Activated CD8-positive, alpha-beta T cell treated with anti-CD3 and anti-CD28 coated beads for 36 hours (primary cell): Measurements from ENCODE around the gene PTPRD. TPM values are rescaled to one million over a fixed set of nuclear protein-coding genes. Genes with fewer than 3 reads are reported as not detected.

Experiments
- ATAC-seq: fragments of 200-7000 bp; cut with Tn5 transposase; one replicate; pipeline ENCODE4 v1.10.0; 2021; ENCODE audit warnings: mild to moderate bottlenecking, moderate library complexity
- CTCF ChIA-PET: fragments of 350-600 bp; sonication (Branson Sonifier 250); formaldehyde crosslinking; loops from one replicate; lab custom pipeline; 2021; ENCODE audit warnings: antibody characterized with exemption; lab: Charles Lee
- POLR2A ChIA-PET: fragments of 350-600 bp; sonication (Branson Sonifier 250); formaldehyde crosslinking; loops from one replicate; lab custom pipeline; 2021; ENCODE audit warnings: antibody characterized with exemption; lab: Charles Lee
- DNase-seq: peaks from one replicate; pipeline ENCODE4 v3.0.0-alpha.2; 2020
- H3K27ac Mint-ChIP-seq: one replicate; pipeline ENCODE4 v1.8.0; 2021; ENCODE audit warnings: mild to moderate bottlenecking, mixed read lengths
- H3K27me3 Mint-ChIP-seq: one replicate; pipeline ENCODE4 v1.8.0; 2021; ENCODE audit warnings: mixed read lengths
- H3K36me3 Mint-ChIP-seq: one replicate; pipeline ENCODE4 v1.8.0; 2021; ENCODE audit warnings: low read depth, mixed read lengths
- H3K4me1 Mint-ChIP-seq: one replicate; pipeline ENCODE4 v1.8.0; 2021; ENCODE audit warnings: low read depth, mixed read lengths
- H3K4me3 Mint-ChIP-seq: one replicate; pipeline ENCODE4 v1.8.0; 2021; ENCODE audit warnings: mild to moderate bottlenecking, moderate library complexity, mixed read lengths
- H3K9me3 Mint-ChIP-seq: one replicate; pipeline ENCODE4 v1.8.0; 2021; ENCODE audit warnings: mixed read lengths
- CTCF ChIP-seq: fragments of 200-600 bp; IDR thresholded peaks from one replicate; pipeline ENCODE4 v1.8.0; 2022; ENCODE audit warnings: antibody characterized with exemption, mild to moderate bottlenecking
- intact Hi-C: fragments of 100-400 bp; cut with micrococcal nuclease; formaldehyde crosslinking; loops from one replicate; pipeline ENCODE4 v1.10.0; 2022
- total RNA-seq, 2 experiments: library from RNA; stranded (reverse); gene quantifications; one replicate each; pipeline ENCODE4 v1.2.3, GENCODE V29; 2021

Gene PTPRD
- total RNA-seq, 2 experiments from 2014 or later, result not detected

- ATAC-seq (no peak), DNase-seq (no peak)
- no peak for TF ChIP-seq CTCF
- H3K4me1 Mint-ChIP-seq, result no peaks in the 10 kb centered on the region
- POLR2A ChIA-PET, result no interaction called here
- no peaks in the 10 kb centered on the region for H3K36me3 Mint-ChIP-seq
- H3K4me3 Mint-ChIP-seq, result no peak overlapping the region
- H3K27me3 Mint-ChIP-seq, result no peaks in the 10 kb centered on the region
- H3K9me3 Mint-ChIP-seq, result peaks cover 2% of the 10 kb centered on the region
- intact Hi-C loops, result no loop called here
- H3K27ac Mint-ChIP-seq, result no peak overlapping the region
- CTCF ChIA-PET, result no interaction called here
These were observed 400.1 kb downstream of the PTPRD start for GRCh38 chr9:10212702-10213101.

GRCh38 chr9:10208691-10209069, 404.1 kb downstream of the PTPRD start:
- ChIA-PET POLR2A (no interaction called here), CTCF (no interaction called here)
- no peak for DNase-seq
- intact Hi-C loops, result no loop called here
- no peak for TF ChIP-seq CTCF
- no peaks in the 10 kb centered on the region for H3K27me3 Mint-ChIP-seq
- H3K27ac Mint-ChIP-seq, result no peak overlapping the region
- H3K4me1 Mint-ChIP-seq, result no peaks in the 10 kb centered on the region
- no peak for ATAC-seq
- no peak overlapping the region for H3K4me3 Mint-ChIP-seq
- H3K9me3 Mint-ChIP-seq, result no peaks in the 10 kb centered on the region
- H3K36me3 Mint-ChIP-seq, result no peaks in the 10 kb centered on the region

- no peak for TF ChIP-seq CTCF
- Mint-ChIP-seq H3K9me3 (no peaks in the 10 kb centered on the region), H3K27me3 (no peaks in the 10 kb centered on the region), H3K36me3 (no peaks in the 10 kb centered on the region), H3K27ac (no peak overlapping the region), H3K4me1 (no peaks in the 10 kb centered on the region), H3K4me3 (no peak overlapping the region)
- ChIA-PET CTCF (no interaction called here), POLR2A (no interaction called here)
- intact Hi-C loops, result no loop called here
- no peak for ATAC-seq
- no peak for DNase-seq
These were observed 408.5 kb downstream of the PTPRD start for GRCh38 chr9:10204276-10204675.

GRCh38 chr9:10173561-10173960, 439.2 kb downstream of the PTPRD start:
- POLR2A ChIA-PET, result no interaction called here
- peaks cover 6% of the 10 kb centered on the region for H3K9me3 Mint-ChIP-seq
- no peak overlapping the region for H3K27ac Mint-ChIP-seq
- CTCF ChIA-PET, result no interaction called here
- H3K27me3 Mint-ChIP-seq, result no peaks in the 10 kb centered on the region
- intact Hi-C loops, result no loop called here
- H3K4me1 Mint-ChIP-seq, result no peaks in the 10 kb centered on the region
- no peaks in the 10 kb centered on the region for H3K36me3 Mint-ChIP-seq
- ATAC-seq, result no peak
- TF ChIP-seq CTCF, result no peak
- no peak for DNase-seq
- no peak overlapping the region for H3K4me3 Mint-ChIP-seq

GRCh38 chr9:10172476-10172875, 440.3 kb downstream of the PTPRD start:
- H3K4me3 Mint-ChIP-seq, result no peak overlapping the region
- ATAC-seq (no peak), DNase-seq (no peak)
- no peaks in the 10 kb centered on the region for H3K27me3 Mint-ChIP-seq
- CTCF ChIA-PET, result no interaction called here
- intact Hi-C loops, result no loop called here
- H3K36me3 Mint-ChIP-seq, result no peaks in the 10 kb centered on the region
- H3K27ac Mint-ChIP-seq, result no peak overlapping the region
- peaks cover 4% of the 10 kb centered on the region for H3K9me3 Mint-ChIP-seq
- POLR2A ChIA-PET, result no interaction called here
- no peak for TF ChIP-seq CTCF
- no peaks in the 10 kb centered on the region for H3K4me1 Mint-ChIP-seq
